HepG2 (cell line): Measurements from ENCODE around the gene RIPK3.

ENCODE experiments used
- JUND ChIP-seq: sonication (generic); formaldehyde crosslinking; IDR thresholded peaks from 2 replicates; pipeline ENCODE4 v1.8.0; 2022; ENCODE audit warnings: mild to moderate bottlenecking, missing genetic modification reagents
- NFE2 ChIP-seq: sonication (generic); formaldehyde crosslinking; IDR thresholded peaks from 2 replicates; pipeline ENCODE4 v1.4.0; 2020; ENCODE audit warnings: missing genetic modification reagents
- ZFX ChIP-seq: sonication (generic); formaldehyde crosslinking; IDR thresholded peaks from 2 replicates; pipeline ENCODE4 v1.4.0; 2020; ENCODE audit warnings: mild to moderate bottlenecking, low read depth, missing genetic modification reagents, moderate library complexity

DNA sequence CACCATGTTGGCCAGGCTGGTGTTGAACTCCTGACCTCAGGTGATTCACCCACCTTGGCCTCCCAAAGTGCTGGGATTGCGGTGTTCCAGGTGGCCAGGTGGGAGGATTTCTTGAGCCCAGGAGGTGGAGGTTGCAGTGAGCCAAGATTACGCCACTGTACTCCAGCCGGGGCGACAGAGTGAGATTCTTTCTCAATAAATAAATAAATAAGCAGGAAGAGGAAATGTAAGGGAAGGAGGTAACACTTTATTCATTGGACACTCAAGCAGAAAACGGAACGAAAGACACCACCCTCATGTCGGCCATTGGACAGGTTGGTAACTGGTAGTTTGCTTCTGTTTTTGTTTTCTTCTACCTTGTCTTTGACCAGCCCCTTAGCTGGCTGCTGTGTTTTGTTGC is 15.2 kb upstream of the RIPK3 start:
- TF ChIP-seq ZFX (CRISPR knock-in tag) (no peak), JUND (no peak), NFE2 (CRISPR knock-in tag) (no peak)
